ENCODE measurements around the gene IL17RB.

DNA sequence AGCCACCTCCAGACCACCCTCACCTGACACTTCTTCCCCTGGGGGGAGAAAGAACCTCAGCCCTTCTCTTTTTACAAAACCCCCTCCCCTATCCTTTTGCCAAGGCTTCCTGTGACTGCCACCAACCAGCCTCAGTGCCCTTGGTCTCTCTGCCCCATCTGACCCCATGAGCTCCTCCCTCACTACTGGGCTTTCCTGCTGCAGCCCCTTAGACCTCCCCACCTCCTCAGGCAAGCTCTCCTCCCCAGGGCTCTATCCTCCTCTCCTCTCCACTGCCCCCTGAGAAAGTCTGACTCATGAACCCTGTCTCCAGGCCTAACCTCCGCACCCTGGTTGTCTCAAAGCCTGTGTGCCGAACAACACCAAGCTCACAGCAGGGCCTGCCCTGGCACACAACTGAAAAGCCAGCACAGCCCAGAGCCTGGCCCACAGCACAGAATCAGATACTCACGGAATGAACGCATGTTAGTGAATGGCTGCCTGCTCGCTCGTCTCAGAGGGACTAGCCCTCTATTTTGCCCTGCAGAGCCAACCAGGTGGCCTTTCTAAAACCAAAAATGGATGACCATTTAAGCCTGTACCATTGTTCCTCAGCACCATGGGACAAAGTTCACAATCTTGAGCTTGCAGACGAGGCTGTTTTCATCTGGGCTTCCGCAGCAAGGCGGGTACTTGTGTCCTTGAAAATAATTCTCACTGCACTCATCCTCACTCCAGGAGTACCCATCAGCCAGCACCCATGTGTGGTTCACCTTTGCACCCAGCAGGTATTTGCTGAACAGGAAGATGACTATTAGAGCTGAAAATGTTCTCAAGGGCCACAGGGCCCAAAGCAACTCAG lies 1.9 kb upstream of the IL17RB start:
- TF ChIP-seq GATA3 (IDR thresholded peaks at IDR 0.05; ENCODE audit: low read depth, low read length) (no peak), GATA2 (IDR thresholded peaks at IDR 0.05; ENCODE audit: low read depth, low read length) (no peak)
